Pancreas (tissue), 10 donors: Measurements from ENCODE around the gene AFAP1L1. TPM values are rescaled to one million over a fixed set of nuclear protein-coding genes. Genes with fewer than 3 reads are reported as not detected.
A peak's percentile ranks its signal among the peaks of the same experiment; 100 is the strongest.

Experiments used
- ATAC-seq, 4 donors: fragments of 200-7000 bp; cut with Tn5 transposase; one replicate each; pipeline versions ENCODE4 v1.8.0 to v1.9.1; 2020; ENCODE audit warnings: mild to moderate bottlenecking in 4 of 4, moderate library complexity in 4 of 4
- DNase-seq, 6 donors: peaks; one replicate each; pipeline ENCODE4 v3.0.0-alpha.2; 2020
- FAIRE-seq: peaks from 2 replicates; lab custom pipeline; 2012; peaks lifted over from hg19 to GRCh38; lab: Jason Lieb, UNC
- H3K27ac ChIP-seq, 4 donors: fragments of 200-600 bp; sonication (generic); 1 replicate in 3 of 4; 2 replicates in 1 of 4; pipeline versions ENCODE4 v1.5.0 to v1.8.0; 2020
- H3K27me3 ChIP-seq, 4 donors: fragments of 200-600 bp; one replicate each; pipeline ENCODE4 v1.8.0; 2021
- H3K36me3 ChIP-seq, 3 donors: fragments of 200-600 bp; sonication (generic) in 1 of 3; one replicate each; pipeline versions ENCODE4 v1.5.0 to v1.8.0; 2020 to 2021
- H3K4me1 ChIP-seq, 3 donors: fragments of 200-600 bp; one replicate each; pipeline ENCODE4 v1.8.0; 2021
- H3K4me3 ChIP-seq, 4 donors: fragments of 200-600 bp; sonication (generic) in 2 of 4; one replicate each; pipeline versions ENCODE4 v1.5.0 to v1.8.0; 2020 to 2021
- H3K9me3 ChIP-seq, 4 donors: fragments of 200-600 bp; one replicate each; pipeline ENCODE4 v1.8.0; 2021
- WGBS, 2 donors: extraction: QIAGEN DNeasy Blood & Tissue Kit; methylation state at CpG; one replicate each; pipeline ENCODE4 v1.1.7; 2013; 5-methylcytosine and 5-hydroxymethylcytosine counted together
- intact Hi-C, 3 donors: fragments of 100-400 bp; cut with DNase I; formaldehyde crosslinking; loops; one replicate each; pipeline versions ENCODE4 v1.11.1 to v1.14.2; 2022
- polyA plus RNA-seq, 2 donors: library from polyadenylated mRNA; stranded (reverse); fragments of 200-250 nt; gene quantifications; one replicate each; pipeline ENCODE4 v1.2.3, GENCODE V29; 2013
- total RNA-seq, 6 donors: library from RNA; stranded (reverse); fragmentation: NEBNext Ultra II Directional in 4 of 6; extraction: Animal tissue kit (Norgen Biotek cat#: 25700) in 4 of 6; gene quantifications; one replicate each; pipeline versions ENCODE4 v1.2.1 to v1.2.4, GENCODE V29; 2021 to 2023
- TF ChIP-seq, protein P1 (sequence below), 4 donors: fragments of 200-600 bp; sonication (generic) in 3 of 4; IDR thresholded peaks; one replicate each; pipeline versions ENCODE4 v1.5.0 to v1.8.0; 2021; ENCODE audit warnings: antibody characterized with exemption in 4 of 4
- donor health status: healthy with polysubstance abuse.
- donor health status: DM: no; HTN: no; CAD: no; lungs with moderate emphysema.
- donor health status: DM: no; HTN: no; CAD: no.
- donor health status: control.
- donor health status: control.
- donor health status: Bipolar disorder and iron deficiency.
- donor health status: DM: yes; HTN: yes; CAD: no.
- donor health status: DM: no; HTN: no; CAD: no.
- donor health status: DM: no; HTN: no; CAD: no.
- donor health status: DM: yes; HTN: yes; CAD: no.

The AFAP1L1 gene
- total and polyA plus RNA-seq, 8 donors = 0.54 to 2.4 (median 1.2) TPM

DNA sequence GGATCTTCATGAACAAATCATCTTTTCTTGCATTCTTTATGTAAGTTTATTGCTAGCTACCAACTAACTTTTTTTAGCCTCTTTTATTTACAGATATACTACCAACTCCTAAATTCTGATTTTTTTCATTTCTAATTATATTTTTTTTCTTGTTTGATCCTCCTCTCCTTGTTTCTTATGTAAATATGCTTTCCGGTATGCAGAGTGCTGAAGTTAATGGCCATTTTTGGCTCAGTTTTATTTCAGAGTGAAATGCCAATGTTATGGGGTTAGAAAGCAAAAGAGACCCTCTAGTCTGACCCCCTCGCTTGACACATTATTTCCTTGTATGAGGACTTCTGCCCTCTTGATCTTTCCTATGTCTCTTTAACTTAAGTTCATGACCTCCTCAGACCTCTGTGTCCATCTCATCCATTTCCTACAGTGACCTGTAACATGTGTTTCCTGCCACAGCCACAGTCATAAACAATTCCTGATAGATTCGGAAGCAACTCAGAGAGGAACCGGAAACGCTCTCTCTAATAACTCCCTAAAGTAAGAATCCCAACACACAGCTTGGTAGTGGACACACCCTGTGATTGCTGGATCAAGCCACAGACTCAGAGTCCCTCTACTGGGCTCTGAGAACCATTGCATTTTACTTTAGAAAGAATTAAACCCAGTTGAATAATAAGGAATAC is 42.9 kb upstream of the AFAP1L1 start:
- DNase-seq (peak in 1 of 6 donors; percentile 22), ATAC-seq (peak in 3 of 4 donors; percentile 89 to 95 (median 91)), FAIRE-seq (no peak)
- TF ChIP-seq, protein P1, sequence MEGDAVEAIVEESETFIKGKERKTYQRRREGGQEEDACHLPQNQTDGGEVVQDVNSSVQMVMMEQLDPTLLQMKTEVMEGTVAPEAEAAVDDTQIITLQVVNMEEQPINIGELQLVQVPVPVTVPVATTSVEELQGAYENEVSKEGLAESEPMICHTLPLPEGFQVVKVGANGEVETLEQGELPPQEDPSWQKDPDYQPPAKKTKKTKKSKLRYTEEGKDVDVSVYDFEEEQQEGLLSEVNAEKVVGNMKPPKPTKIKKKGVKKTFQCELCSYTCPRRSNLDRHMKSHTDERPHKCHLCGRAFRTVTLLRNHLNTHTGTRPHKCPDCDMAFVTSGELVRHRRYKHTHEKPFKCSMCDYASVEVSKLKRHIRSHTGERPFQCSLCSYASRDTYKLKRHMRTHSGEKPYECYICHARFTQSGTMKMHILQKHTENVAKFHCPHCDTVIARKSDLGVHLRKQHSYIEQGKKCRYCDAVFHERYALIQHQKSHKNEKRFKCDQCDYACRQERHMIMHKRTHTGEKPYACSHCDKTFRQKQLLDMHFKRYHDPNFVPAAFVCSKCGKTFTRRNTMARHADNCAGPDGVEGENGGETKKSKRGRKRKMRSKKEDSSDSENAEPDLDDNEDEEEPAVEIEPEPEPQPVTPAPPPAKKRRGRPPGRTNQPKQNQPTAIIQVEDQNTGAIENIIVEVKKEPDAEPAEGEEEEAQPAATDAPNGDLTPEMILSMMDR (IDR thresholded peaks at IDR 0.05) = peak in 3 of 4 donors; percentile 36 to 42 (median 39)
- no peaks in the 10 kb centered on the region for H3K4me1 ChIP-seq
- H3K36me3 ChIP-seq = no peaks in the 10 kb centered on the region
- H3K9me3 ChIP-seq = no peaks in the 10 kb centered on the region
- no peaks in the 10 kb centered on the region for H3K27me3 ChIP-seq
- H3K4me3 ChIP-seq = no peak overlapping the region
- 24 to 26% methylated on average over 5 of the region's 5 CpGs for WGBS, 2 donors
- intact Hi-C loops = loop anchor here in 1 of 3 donors (10.0 kb wide), 1 partner anchor 94 kb away; no protein-coding TSS in a partner anchor
- no peak overlapping the region for H3K27ac ChIP-seq

DNA sequence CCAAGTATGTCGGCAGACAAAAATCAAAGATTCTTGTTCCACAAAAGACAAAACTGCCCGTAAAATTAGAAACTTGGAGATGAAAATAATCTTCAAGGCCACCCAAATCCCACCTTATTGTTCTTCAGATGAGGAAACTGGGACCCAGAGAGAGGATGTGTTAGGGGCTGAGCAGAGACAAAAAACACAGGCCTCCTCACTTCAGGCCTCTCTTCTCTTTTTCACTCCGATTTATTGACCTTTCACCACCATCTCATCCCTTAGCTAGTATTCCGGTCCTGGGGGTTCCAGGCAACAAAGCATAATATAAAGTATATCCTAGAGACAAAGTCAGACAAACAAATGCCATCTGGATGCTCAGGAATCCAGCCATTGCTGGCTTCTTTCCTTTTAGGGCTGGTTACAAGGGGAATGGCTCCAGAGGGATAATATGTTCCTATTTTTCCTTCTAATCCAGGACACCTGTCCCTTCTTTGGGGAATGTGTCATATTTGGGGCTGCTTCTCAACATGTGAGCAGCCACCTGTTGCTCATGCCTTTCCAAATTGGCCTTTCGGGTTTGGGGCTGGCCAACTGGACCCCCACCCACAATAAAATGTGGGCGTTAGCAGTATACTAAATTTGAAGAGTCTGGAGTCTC is 42.2 kb upstream of the AFAP1L1 start:
- FAIRE-seq (no peak), ATAC-seq (no peak), DNase-seq (no peak)
- H3K27me3 ChIP-seq = no peaks in the 10 kb centered on the region
- intact Hi-C loops = loop anchor here in 1 of 3 donors (10.0 kb wide), 1 partner anchor 95 kb away; no protein-coding TSS in a partner anchor
- TF ChIP-seq, protein P1 (IDR thresholded peaks at IDR 0.05) = no peak
- H3K4me3 ChIP-seq = no peak overlapping the region
- no peaks in the 10 kb centered on the region for H3K9me3 ChIP-seq
- 39 to 54% methylated on average over 6 of the region's 6 CpGs for WGBS, 2 donors
- no peaks in the 10 kb centered on the region for H3K4me1 ChIP-seq
- no peak overlapping the region for H3K27ac ChIP-seq
- H3K36me3 ChIP-seq = no peaks in the 10 kb centered on the region

DNA sequence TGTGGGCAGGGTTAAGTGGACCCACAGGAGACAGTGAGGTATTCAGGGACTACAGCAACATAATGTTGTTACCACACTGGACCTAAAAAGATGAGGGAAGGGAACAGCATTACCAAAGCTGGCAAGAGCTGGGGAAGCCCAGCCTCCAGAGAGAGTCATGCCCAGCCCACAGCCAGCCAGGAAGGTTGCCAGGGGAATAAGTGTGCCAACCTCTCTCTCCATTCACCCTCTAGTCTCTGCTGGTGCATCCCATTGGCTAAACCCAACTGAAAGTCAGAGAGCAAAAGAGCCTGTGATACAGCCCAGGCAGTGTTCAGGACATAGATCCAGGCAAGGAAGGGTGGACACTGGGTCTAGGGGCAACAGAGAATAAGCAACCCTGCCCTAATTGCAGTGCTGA is 35.8 kb upstream of the AFAP1L1 start:
- Histone ChIP-seq H3K36me3 (no peaks in the 10 kb centered on the region), H3K4me1 (no peaks in the 10 kb centered on the region), H3K9me3 (no peaks in the 10 kb centered on the region), H3K27me3 (no peaks in the 10 kb centered on the region), H3K4me3 (no peak overlapping the region), H3K27ac (no peak overlapping the region)
- TF ChIP-seq, protein P1 (IDR thresholded peaks at IDR 0.05) = no peak
- DNase-seq = no peak
- no peak for ATAC-seq
- intact Hi-C loops = no loop called here
- no peak for FAIRE-seq

DNA sequence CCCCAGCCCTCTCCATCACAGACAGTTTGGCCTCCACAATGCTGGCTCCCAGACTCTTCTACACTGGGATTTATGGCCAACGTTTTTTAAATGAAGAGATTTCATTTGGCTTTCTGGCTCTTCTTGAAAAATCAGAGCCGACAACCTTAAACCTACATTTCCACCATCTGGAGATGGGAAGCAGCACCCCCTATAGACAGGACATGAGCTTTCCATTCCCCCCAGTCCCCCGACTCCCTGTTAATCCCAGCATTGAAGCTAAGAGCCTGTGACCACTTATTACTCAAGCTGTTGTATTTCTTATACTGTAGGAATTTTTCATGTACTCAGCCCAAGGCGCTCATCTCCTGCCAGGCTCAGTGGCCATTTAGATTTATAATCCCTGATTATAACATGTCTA is 34.0 kb upstream of the AFAP1L1 start:
- intact Hi-C loops = no loop called here
- DNase-seq = no peak
- no peaks in the 10 kb centered on the region for H3K4me1 ChIP-seq
- no peaks in the 10 kb centered on the region for H3K27me3 ChIP-seq
- FAIRE-seq = no peak
- WGBS, 2 donors = 46 to 61% methylated on average over 4 of the region's 4 CpGs
- no peaks in the 10 kb centered on the region for H3K9me3 ChIP-seq
- H3K27ac ChIP-seq = no peak overlapping the region
- TF ChIP-seq, protein P1 (IDR thresholded peaks at IDR 0.05) = no peak
- no peaks in the 10 kb centered on the region for H3K36me3 ChIP-seq
- H3K4me3 ChIP-seq = no peak overlapping the region
- no peak for ATAC-seq

DNA sequence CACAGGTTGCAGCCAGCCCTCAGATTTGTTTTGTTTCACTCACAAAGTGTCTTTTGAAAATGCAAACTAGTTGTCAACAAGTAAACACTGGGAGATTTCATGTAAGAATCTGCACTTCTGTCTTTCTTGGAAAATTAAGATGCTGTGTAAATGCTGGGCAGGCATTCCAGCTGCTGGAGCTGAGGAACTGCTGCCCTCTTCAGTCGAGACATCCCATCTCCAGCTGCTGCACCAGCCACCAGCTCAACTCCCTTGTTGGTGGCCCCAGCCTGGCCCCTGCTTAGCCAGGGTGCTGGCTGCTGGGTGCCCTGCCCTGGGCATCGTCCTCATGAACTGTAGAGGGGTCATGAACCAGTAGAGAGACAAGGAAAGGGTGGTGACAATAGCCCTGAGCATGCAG is 33.1 kb upstream of the AFAP1L1 start:
- FAIRE-seq (no peak), DNase-seq (no peak), ATAC-seq (no peak)
- intact Hi-C loops = no loop called here
- Histone ChIP-seq H3K4me3 (no peak overlapping the region), H3K27ac (no peak overlapping the region), H3K27me3 (no peaks in the 10 kb centered on the region), H3K9me3 (no peaks in the 10 kb centered on the region), H3K4me1 (no peaks in the 10 kb centered on the region), H3K36me3 (no peaks in the 10 kb centered on the region)
- 46 to 60% methylated on average over 2 of the region's 2 CpGs for WGBS, 2 donors
- TF ChIP-seq, protein P1 (IDR thresholded peaks at IDR 0.05) = no peak
